Epidermal melanocyte (primary cell): Measurements from ENCODE around the gene GARIN3.
"Not testable (repeated sequence)": the region's sequence is repeated elsewhere in the genome, so short reads cannot be mapped to it uniquely, and the experiment has no call there.

Experiments used
- DNase-seq: peaks from one replicate; pipeline ENCODE4 v3.0.0; 2011; ENCODE audit warnings: low spot score; ENCODE audit not compliant: insufficient read length

The GARIN3 gene

GRCh38 chr5:157185122-157185521, 19.1 kb upstream of the GARIN3 start:
- not testable (repeated sequence) for DNase-seq

DNA sequence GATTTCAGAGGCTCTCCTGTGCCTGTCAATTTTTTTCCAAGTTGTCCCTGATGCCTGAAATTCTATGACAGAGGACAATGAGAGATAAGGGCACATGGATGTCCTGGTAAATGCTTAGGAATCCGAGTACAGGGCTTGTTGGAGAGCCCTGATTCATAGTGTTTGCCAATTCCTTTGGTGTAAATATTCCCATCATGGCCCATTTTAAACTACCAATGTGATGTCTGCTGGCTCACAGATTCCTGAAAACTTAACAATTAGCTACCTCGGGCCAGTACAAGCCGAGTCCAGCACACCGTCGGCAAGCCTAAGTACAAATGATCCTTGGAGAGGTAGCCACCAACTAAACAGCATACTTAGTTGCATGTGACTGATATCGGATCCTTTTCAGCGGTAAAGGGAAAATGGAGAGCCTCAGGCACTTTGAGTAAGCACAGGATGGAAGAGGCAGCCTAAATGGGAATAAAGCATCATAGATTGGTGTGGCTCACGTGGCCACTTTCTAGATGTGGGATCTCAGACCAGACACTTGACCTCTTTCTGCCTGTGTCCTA, 18.1 kb upstream of the GARIN3 start:
- no peak for DNase-seq

DNA sequence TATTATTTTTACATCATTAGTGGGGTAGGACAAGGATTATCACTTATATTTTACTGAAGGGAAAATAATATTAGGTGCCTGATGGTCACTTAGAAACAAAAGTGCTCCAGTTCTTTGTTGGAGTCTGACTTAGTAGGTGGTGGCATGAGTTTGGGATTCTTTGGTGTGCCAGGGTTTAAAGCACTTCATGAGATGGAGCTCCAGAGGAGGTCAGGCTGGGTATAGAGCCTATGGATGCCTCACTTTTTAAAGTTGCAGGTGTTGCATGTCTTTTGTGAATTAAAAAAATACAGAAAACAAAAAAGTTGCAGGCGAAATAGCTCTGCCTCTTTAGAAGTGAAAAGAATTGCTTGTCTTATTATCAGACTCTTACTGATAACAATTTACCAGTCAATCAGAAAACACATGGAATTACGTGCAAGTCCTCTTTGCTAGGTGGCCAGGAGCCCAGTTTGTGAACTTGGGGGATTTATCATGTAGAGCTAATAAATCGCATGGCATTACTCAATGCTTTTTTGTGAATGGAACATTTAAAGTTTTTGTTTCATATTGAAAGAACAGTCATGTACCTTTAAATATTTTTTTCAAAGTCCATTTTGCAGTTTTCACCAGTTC, 16.2 kb upstream of the GARIN3 start:
- no peak for DNase-seq

DNA sequence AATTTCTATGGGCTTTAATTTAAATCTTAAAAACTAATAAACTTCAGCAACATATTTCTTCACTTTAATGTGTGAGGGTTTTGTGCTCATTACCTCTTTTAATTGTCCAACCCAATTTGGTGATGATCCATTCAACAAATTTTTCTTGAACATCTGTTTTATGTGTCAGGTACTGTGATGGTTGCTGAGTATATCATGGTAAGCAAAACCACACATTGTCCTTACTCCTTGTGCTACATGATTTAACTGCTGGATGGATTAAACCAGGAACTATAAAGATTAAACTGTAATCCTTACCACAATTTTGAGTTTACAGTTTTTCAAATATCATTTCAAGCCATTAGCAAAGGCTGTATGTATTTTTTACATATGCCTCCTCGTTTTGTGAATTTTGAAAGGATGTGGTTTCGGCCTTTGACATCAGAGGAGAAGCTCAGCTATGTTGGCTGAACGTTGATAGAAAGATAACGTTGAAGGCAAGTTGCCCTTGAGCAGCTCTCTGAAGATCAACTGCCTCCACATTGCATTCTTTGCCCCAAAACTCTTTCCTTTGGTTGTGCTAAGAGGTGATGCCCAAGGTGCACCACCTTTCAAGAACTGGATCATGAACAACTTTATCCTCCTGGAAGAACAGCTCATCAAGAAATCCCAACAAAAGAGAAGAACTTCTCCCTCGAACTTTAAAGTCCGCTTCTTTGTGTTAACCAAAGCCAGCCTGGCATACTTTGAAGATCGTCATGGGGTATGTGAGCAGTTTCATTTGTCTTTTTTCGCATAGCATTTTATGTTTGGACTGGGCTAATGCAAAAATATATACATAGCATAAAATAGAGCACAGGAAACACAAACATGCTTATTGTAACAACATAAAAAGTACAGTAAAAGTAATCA, 14.6 kb upstream of the GARIN3 start, which contains the start of gene ITK:
ITK (plus strand) TSS at position 467 of the 891 bp plus-strand sequence; CDS start at position 605, 138 bp downstream.
- no peak for DNase-seq

DNA sequence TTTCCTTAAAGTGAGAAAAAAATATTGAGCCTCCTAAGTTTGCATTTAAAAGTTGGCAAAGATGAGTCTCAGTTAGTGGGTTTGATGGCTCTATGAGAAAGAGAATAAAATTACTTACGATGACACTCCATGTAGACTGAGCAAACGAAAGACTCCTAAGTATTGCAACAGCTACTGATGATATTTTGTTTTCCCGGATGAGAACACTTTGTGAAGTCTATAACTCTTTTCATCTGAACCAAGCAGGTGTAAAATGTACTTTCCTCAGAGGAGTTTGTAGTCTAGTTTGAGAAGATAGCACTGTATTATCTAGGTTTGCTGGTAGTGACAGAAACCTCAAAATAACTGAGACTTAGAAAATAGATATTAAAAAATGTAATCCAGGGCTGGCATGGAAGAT, 12.9 kb upstream of the GARIN3 start:
- DNase-seq, result no peak

- no peak for DNase-seq
These were observed 11.9 kb upstream of the GARIN3 start for GRCh38 chr5:157177953-157178352.

DNA sequence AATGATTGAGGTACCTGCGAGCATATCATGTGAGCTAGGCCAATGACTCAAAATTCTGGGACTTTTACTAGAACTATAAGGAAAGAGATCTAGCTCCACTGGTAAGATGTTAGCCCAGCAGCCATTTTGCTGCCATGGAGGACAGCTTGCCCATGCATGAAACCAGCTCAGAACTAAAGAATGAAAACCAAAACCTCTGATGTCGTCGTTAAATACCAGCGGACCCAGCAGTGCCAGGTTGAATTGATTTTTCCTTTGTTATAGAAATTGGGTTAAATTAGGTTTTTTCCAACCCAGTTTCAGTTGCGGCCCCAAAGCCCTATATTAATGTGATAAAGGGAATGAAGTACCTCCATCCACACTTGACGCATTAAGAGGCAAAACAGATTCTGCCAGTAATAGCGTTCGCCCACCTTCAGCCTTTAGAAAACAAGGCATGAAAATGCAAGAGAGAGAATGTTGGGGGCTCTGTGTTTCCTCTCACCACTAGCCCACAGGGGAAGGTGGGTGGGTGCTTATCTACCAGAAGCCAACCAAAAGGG, 9.1 kb upstream of the GARIN3 start:
- DNase-seq, result no peak

DNA sequence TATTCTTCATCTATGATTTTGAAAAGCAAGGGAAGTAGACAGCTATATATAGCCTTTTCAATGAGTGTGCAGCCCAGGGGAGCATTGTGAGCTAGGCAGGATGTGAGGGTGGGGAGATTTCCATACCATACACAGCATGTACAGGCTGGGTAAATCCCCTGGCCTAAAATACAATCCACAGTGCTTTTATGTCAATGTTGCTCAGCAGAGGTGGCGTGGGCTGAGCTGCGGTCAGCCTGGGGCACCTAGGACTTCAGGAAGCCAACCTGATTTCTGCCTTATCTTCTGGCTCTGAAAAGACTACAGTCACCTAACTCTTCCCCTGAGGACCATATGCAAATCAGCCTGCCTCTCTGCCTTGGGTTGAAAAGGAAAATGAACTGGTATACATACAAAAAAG, 6.3 kb upstream of the GARIN3 start:
- no peak for DNase-seq

- no peak for DNase-seq
These were observed 2.2 kb upstream of the GARIN3 start for GRCh38 chr5:157168286-157168685.

- no peak for DNase-seq
These were observed 1.2 kb upstream of the GARIN3 start for GRCh38 chr5:157167214-157167621.

GRCh38 chr5:157165668-157166067, 396 bp downstream of the GARIN3 start:
- DNase-seq, result no peak

DNA sequence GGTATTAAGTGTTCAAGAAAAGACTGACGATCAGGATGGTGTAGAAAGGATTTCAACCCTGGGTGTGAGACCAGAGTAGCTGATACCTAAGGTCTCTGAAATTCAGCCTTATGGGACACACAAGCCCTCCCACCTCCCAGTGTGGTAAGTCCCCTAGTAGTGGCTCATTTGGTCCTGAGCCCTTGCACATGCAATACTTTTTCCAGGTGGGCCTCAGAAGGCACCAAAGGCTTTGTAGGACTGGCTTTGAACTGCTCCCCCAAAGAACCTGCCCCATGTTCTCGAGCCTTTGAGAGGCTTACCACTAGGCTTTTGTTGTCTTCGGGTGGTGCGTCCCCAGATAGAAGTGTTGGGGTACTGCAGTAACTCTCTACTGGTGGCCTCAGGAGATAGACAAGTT, 803 bp downstream of the GARIN3 start:
- DNase-seq, result no peak

GRCh38 chr5:157164521-157164920, 1.5 kb downstream of the GARIN3 start:
- no peak for DNase-seq

DNA sequence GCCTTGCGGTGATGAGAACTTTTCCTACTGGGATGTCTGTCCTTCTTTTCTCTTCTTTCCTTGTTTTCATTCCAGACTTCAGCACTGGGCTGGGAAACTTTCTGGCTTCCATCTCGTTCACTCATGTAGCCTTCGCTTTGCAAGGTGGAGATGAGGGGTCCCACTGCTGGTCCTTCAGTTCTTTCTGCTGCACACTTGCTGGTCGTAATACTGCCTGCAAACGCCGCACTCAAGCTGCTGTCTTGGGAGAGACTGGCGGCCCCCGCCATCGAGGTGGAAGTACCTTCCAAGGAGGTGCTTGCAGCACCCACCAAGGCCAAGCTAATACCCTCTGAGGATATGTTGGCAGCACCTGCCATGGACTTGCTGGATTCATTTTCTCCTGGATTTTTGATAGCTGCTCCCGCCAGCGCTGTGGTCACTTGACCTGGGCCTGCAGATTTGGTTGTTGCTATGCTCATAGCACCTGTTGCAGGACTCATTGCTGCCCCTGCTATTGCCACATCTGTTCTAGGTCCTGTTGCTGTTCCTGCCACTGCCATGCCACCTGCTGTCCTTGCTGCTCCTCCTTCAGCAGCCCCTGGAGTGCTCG, 3.0 kb downstream of the GARIN3 start:
- no peak for DNase-seq

GRCh38 chr5:157161996-157162395, 4.1 kb downstream of the GARIN3 start:
- DNase-seq, result no peak

DNA sequence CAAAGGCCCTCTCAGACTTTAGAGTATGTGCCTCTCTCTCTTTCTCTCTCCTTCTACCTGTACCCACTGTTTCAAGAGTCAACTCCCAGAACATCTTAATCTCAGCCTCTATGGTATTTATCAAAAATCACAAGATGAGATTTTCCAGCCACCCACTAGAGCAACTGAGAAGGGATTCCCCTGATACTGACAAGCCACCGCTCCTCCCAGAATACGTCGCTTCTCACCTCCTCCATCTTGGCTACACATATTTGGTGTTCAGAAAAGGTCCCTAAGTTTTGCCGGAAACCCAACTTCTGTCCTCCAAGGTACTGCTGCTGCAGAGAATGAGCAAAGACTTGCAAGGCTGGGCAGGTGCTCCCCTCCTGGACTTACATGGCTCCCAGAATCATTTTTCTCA, 6.1 kb downstream of the GARIN3 start:
- DNase-seq, result no peak

GRCh38 chr5:157159209-157159751, 6.8 kb downstream of the GARIN3 start:
- DNase-seq, result no peak

DNA sequence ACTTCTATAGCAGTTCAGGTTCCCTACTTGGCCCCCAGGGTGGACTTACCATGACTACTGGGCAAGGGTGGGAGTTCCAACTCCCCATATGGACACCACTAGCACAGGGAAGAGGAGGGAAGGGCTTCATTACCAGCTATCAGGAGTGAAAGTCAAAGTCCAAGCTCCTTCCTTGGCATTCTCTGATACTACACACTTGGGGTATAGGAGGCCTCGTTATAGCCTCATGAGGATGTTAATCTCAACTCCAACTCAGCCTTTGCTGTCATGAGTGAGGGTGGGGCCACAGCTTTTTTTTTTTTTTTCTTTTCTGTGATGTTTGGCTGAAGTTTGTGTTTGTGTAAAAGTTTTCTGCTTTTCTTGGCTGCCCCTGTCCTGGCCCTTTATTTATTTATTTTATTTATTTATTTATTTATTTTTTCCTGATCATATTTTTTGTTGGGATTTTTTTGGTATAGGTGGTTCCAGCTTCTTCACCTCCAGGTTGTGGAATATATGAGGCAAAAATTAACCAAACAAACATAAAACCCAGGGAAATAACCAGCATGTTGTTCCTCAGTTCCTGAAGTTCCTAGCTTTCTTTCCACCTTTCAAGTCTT, 8.7 kb downstream of the GARIN3 start:
- DNase-seq, result no peak

GRCh38 chr5:157155297-157155696, 10.8 kb downstream of the GARIN3 start:
- DNase-seq, result no peak

- no peak for DNase-seq
These were observed 15.1 kb downstream of the GARIN3 start for GRCh38 chr5:157150995-157151394.
